Glutamatergic neuron (in vitro differentiated cells): Measurements from ENCODE around the gene ITPKB. TPM values are rescaled to one million over a fixed set of nuclear protein-coding genes. Genes with fewer than 3 reads are reported as not detected.

Experiments
- DNase-seq: peaks from one replicate; pipeline ENCODE4 v3.0.0; 2022
- H3K27ac Mint-ChIP-seq: one replicate; pipeline ENCODE4 v1.8.0; 2020; ENCODE audit warnings: mild to moderate bottlenecking, mixed read lengths, inconsistent platforms; ENCODE audit not compliant: unreplicated experiment
- H3K27me3 Mint-ChIP-seq: one replicate; pipeline ENCODE4 v1.8.0; 2020; ENCODE audit warnings: mild to moderate bottlenecking, moderate library complexity, mixed read lengths, inconsistent platforms; ENCODE audit not compliant: unreplicated experiment
- H3K36me3 Mint-ChIP-seq: one replicate; pipeline ENCODE4 v1.8.0; 2020; ENCODE audit warnings: mild to moderate bottlenecking, mixed read lengths, inconsistent platforms; ENCODE audit not compliant: unreplicated experiment
- H3K4me1 Mint-ChIP-seq: one replicate; pipeline ENCODE4 v1.8.0; 2020; ENCODE audit warnings: mild to moderate bottlenecking, low read depth, mixed read lengths, inconsistent platforms; ENCODE audit not compliant: unreplicated experiment
- H3K4me3 Mint-ChIP-seq: one replicate; pipeline ENCODE4 v1.8.0; 2020; ENCODE audit warnings: mild to moderate bottlenecking, mixed read lengths, inconsistent platforms; ENCODE audit not compliant: unreplicated experiment
- H3K9me3 Mint-ChIP-seq: one replicate; pipeline ENCODE4 v1.8.0; 2020; ENCODE audit warnings: mild to moderate bottlenecking, moderate library complexity, mixed read lengths, inconsistent platforms; ENCODE audit not compliant: unreplicated experiment
- CTCF ChIP-seq: fragments of 200-600 bp; sonication (generic); IDR thresholded peaks from one replicate; pipeline ENCODE4 v1.5.0; 2021; ENCODE audit not compliant: partially characterized antibody, unreplicated experiment
- total RNA-seq: library from RNA; stranded (reverse); fragmentation: NEBNext Ultra II Directional; extraction: Animal tissue kit (Norgen Biotek cat#: 25700); gene quantifications from one replicate; pipeline ENCODE4 v1.2.1, GENCODE V29; 2021; ENCODE audit not compliant: unreplicated experiment

The ITPKB gene
- total RNA-seq, 1 donor from 2014 or later: 0.34 TPM

- Mint-ChIP-seq H3K36me3 (no peaks in the 10 kb centered on the region), H3K4me1 (peaks cover 59% of the 10 kb centered on the region), H3K4me3 (no peak overlapping the region), H3K9me3 (peaks cover 8% of the 10 kb centered on the region), H3K27ac (peak overlapping the region; percentile 0), H3K27me3 (peaks cover 17% of the 10 kb centered on the region)
- TF ChIP-seq CTCF: no peak
- no peak for DNase-seq
These were observed 55.1 kb downstream of the ITPKB start for GRCh38 chr1:226684026-226684425.

GRCh38 chr1:226682871-226683814, 55.9 kb downstream of the ITPKB start:
- H3K36me3 Mint-ChIP-seq: no peaks in the 10 kb centered on the region
- peaks cover 9% of the 10 kb centered on the region for H3K9me3 Mint-ChIP-seq
- no peak overlapping the region for H3K4me3 Mint-ChIP-seq
- DNase-seq: no peak
- H3K4me1 Mint-ChIP-seq: peaks cover 54% of the 10 kb centered on the region
- no peak for TF ChIP-seq CTCF
- no peak overlapping the region for H3K27ac Mint-ChIP-seq
- peaks cover 17% of the 10 kb centered on the region for H3K27me3 Mint-ChIP-seq

GRCh38 chr1:226681652-226682493, 57.2 kb downstream of the ITPKB start:
- no peak for DNase-seq
- Mint-ChIP-seq H3K36me3 (no peaks in the 10 kb centered on the region), H3K27ac (no peak overlapping the region), H3K9me3 (peaks cover 9% of the 10 kb centered on the region), H3K4me1 (peaks cover 44% of the 10 kb centered on the region), H3K27me3 (peaks cover 18% of the 10 kb centered on the region), H3K4me3 (no peak overlapping the region)
- no peak for TF ChIP-seq CTCF

GRCh38 chr1:226680653-226681052, 58.4 kb downstream of the ITPKB start:
- Mint-ChIP-seq H3K9me3 (peaks cover 9% of the 10 kb centered on the region), H3K27me3 (peaks cover 15% of the 10 kb centered on the region), H3K4me1 (peaks cover 34% of the 10 kb centered on the region), H3K4me3 (no peak overlapping the region), H3K36me3 (no peaks in the 10 kb centered on the region), H3K27ac (no peak overlapping the region)
- DNase-seq: no peak
- TF ChIP-seq CTCF: no peak
